Measurements from ENCODE around the gene FSD1L. TPM values are rescaled to one million over a fixed set of nuclear protein-coding genes. Genes with fewer than 3 reads are reported as not detected.

FSD1L gene
- total and polyA plus RNA-seq, 3 donors from 2014 or later: 9.1 to 12.2 (median 9.4) TPM

GRCh38 chr9:105431424-105432246 is 16.2 kb upstream of the FSD1L start:
- Histone ChIP-seq H3K4me3 (no peak overlapping the region), H3K27me3 (no peaks in the 10 kb centered on the region), H3K36me3 (ENCODE audit: low read depth, missing control alignments) (no peaks in the 10 kb centered on the region), H3K27ac (no peak overlapping the region), H3K4me1 (no peaks in the 10 kb centered on the region), H3K9me3 (no peaks in the 10 kb centered on the region)
- WGBS, 2 donors: 93% methylated on average over 9 of the region's 9 CpGs
- intact Hi-C loops (cut with DNase I; ENCODE audit: low total_unique reads): no loop called here
- no peak for DNase-seq
- TF ChIP-seq POLR2A (IDR thresholded peaks at IDR 0.05) (no peak), CTCF (IDR thresholded peaks at IDR 0.05) (no peak)

DNA sequence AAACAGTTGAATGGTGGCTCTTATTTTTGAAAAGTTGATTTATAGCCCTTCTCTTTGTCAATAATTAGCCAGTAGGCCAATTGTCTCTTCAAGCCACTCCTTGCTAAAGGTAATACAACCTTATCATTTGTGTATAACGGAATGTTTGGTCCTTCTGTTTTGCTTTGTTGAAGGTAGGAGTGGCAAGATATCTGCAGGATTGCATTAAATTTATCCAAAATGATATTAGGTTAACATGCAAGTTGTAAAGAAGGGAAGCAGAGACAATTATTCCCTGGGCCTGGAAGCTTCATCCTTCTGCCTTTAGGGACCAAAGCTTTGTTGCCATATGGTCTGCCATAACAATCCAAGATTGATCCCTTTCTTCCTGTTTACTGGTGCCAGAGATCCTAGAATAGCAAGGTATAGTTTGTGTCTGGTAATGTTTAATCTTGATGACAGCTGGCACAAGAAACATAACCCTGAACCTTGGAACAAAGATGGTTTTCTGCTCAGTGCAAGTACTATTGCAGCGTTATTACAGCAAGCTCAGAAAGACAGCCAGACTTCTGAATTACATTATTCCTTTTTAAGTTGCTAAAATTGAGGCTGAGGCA is 15.5 kb upstream of the FSD1L start:
- H3K27me3 ChIP-seq: no peaks in the 10 kb centered on the region
- DNase-seq: no peak
- H3K36me3 ChIP-seq (ENCODE audit: low read depth, missing control alignments): no peaks in the 10 kb centered on the region
- TF ChIP-seq POLR2A (IDR thresholded peaks at IDR 0.05) (no peak), CTCF (IDR thresholded peaks at IDR 0.05) (no peak)
- intact Hi-C loops (cut with DNase I; ENCODE audit: low total_unique reads): no loop called here
- H3K9me3 ChIP-seq: no peaks in the 10 kb centered on the region
- 89 to 90% methylated on average over 2 of the region's 2 CpGs for WGBS, 2 donors
- H3K4me3 ChIP-seq: no peak overlapping the region
- H3K4me1 ChIP-seq: no peaks in the 10 kb centered on the region
- H3K27ac ChIP-seq: no peak overlapping the region

DNA sequence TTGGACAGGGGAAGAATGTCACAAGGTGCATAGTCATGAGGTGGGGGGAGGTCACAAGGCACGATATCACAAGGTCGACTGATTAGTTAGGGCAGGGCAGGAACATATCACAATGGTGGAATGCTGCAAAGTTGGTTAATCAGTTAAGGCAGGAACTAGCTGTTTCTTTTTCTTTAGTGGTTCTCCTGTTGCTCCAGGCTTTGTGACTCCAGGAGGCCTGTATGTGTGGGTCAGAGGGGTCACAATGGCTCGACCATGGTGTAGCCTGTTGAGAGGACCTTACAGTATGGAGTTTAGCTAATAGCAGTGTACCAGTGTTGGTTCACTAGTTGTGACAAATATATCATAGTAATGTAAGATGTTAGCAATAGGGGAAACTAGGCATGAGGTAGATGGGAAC is 12.4 kb upstream of the FSD1L start:
- Histone ChIP-seq H3K36me3 (ENCODE audit: low read depth, missing control alignments) (no peaks in the 10 kb centered on the region), H3K27me3 (no peaks in the 10 kb centered on the region), H3K27ac (no peak overlapping the region), H3K4me1 (no peaks in the 10 kb centered on the region), H3K9me3 (no peaks in the 10 kb centered on the region), H3K4me3 (no peak overlapping the region)
- intact Hi-C loops (cut with DNase I; ENCODE audit: low total_unique reads): no loop called here
- DNase-seq: no peak
- 65 to 68% methylated on average over 3 of the region's 3 CpGs for WGBS, 2 donors
- TF ChIP-seq CTCF (IDR thresholded peaks at IDR 0.05) (no peak), POLR2A (IDR thresholded peaks at IDR 0.05) (no peak)

DNA sequence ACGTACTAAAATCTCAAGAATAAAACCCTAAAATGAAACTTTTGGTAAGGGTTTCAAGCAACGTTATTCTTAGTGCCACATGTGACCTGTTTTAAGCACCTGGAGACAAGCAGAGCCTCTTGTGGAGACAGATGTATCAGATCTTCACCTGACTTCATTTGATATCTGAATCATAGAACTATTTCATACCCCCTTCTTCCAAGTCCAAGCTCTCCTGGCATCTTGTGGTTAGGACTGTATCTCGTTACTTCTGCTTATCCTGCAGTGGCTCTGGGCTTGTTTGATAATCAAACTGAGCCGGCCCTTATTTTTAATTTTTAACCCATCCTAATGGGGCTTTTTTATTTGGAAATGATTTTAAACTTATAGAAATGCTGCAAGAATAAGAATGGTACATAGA is 11.1 kb upstream of the FSD1L start:
- no peak overlapping the region for H3K4me3 ChIP-seq
- no peaks in the 10 kb centered on the region for H3K9me3 ChIP-seq
- intact Hi-C loops (cut with DNase I; ENCODE audit: low total_unique reads): no loop called here
- 77 to 82% methylated on average over 4 of the region's 4 CpGs for WGBS, 2 donors
- no peak overlapping the region for H3K27ac ChIP-seq
- no peaks in the 10 kb centered on the region for H3K36me3 ChIP-seq (ENCODE audit: low read depth, missing control alignments)
- no peak for DNase-seq
- no peak for TF ChIP-seq POLR2A (IDR thresholded peaks at IDR 0.05)
- no peak for TF ChIP-seq CTCF (IDR thresholded peaks at IDR 0.05)
- H3K27me3 ChIP-seq: no peaks in the 10 kb centered on the region
- no peaks in the 10 kb centered on the region for H3K4me1 ChIP-seq

All from testis (tissue), 3 donors.